Measurements from ENCODE around the gene SUPT3H.

DNA sequence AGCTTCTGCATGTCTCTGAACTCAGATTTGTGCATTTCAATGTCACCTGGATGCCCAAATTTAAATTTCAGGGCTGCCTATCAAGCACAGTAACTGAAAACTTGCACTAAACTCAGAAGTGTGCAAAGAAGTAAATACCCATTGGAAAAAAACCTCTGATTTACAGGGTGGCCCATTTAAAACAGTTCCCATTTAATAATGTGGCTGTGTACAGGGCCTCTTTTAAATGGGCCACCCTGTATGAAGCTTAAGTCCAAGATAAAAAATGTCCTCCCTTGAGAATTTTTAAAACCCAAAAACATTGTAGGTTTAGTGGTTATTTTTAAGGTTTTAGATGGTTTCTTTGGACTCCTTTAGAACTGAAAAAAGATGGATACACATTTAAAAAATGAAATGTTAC is 251.7 kb downstream of the SUPT3H start:
- TF ChIP-seq, protein P1, sequence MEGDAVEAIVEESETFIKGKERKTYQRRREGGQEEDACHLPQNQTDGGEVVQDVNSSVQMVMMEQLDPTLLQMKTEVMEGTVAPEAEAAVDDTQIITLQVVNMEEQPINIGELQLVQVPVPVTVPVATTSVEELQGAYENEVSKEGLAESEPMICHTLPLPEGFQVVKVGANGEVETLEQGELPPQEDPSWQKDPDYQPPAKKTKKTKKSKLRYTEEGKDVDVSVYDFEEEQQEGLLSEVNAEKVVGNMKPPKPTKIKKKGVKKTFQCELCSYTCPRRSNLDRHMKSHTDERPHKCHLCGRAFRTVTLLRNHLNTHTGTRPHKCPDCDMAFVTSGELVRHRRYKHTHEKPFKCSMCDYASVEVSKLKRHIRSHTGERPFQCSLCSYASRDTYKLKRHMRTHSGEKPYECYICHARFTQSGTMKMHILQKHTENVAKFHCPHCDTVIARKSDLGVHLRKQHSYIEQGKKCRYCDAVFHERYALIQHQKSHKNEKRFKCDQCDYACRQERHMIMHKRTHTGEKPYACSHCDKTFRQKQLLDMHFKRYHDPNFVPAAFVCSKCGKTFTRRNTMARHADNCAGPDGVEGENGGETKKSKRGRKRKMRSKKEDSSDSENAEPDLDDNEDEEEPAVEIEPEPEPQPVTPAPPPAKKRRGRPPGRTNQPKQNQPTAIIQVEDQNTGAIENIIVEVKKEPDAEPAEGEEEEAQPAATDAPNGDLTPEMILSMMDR (IDR thresholded peaks at IDR 0.05), result no peak
- TF ChIP-seq EP300 (IDR thresholded peaks at IDR 0.05), result no peak
